OCI-LY3 (cell line): ENCODE measurements around the gene PCNX3.

Experiments used
- H2AFZ ChIP-seq: fragments of 200-600, 300-600 bp; shearing (Covaris generic); 2 replicates; pipeline ENCODE4 v1.6.0; 2014; ENCODE audit warnings: antibody characterized with exemption, low read depth, low read length
- H3K27ac ChIP-seq: fragments of 200-600, 300-600 bp; sonication (generic); 2 replicates; pipeline ENCODE4 v1.5.1; 2014; ENCODE audit warnings: mild to moderate bottlenecking, low read length, moderate library complexity, mixed read lengths
- H3K27me3 ChIP-seq: fragments of 200-600, 300-600 bp; sonication (generic); 2 replicates; pipeline ENCODE4 v1.6.1; 2014; ENCODE audit warnings: low read depth, low read length, mixed read lengths
- H3K36me3 ChIP-seq: fragments of 200-600, 300-600 bp; sonication (generic); replicated peaks from 2 replicates; pipeline ENCODE3; 2014; ENCODE audit warnings: low read depth, low read length, mixed read lengths
- H3K4me1 ChIP-seq: fragments of 300-600, 200-600 bp; sonication (generic); 2 replicates; pipeline ENCODE4 v1.6.1; 2014; ENCODE audit warnings: low read length, mixed read lengths
- H3K4me2 ChIP-seq: fragments of 200-600, 300-600 bp; sonication (generic); 2 replicates; pipeline ENCODE4 v1.6.1; 2014; ENCODE audit warnings: low read length, mixed read lengths
- H3K4me3 ChIP-seq: fragments of 300-600, 200-600 bp; sonication (generic); 2 replicates; pipeline ENCODE4 v1.5.1; 2014; ENCODE audit warnings: antibody characterized with exemption, mild to moderate bottlenecking, low read length, moderate library complexity
- H3K79me2 ChIP-seq: fragments of 300-600, 200-600 bp; shearing (Covaris generic); 2 replicates; pipeline ENCODE4 v1.6.1; 2014; ENCODE audit warnings: mild to moderate bottlenecking, low read length, mixed read lengths
- H3K9ac ChIP-seq: fragments of 300-600, 200-600 bp; shearing (Covaris generic); 2 replicates; pipeline ENCODE4 v1.6.0; 2014; ENCODE audit warnings: mild to moderate bottlenecking, low read length, moderate library complexity
- H3K9me3 ChIP-seq: fragments of 200-600, 300-600 bp; shearing (Covaris generic); 2 replicates; pipeline ENCODE4 v1.6.1; 2014; ENCODE audit warnings: low read length, mixed read lengths; ENCODE audit not compliant: insufficient read depth
- H4K20me1 ChIP-seq: fragments of 200-600, 300-600 bp; sonication (generic); 2 replicates; pipeline ENCODE4 v1.6.1; 2016; ENCODE audit warnings: low read length, mixed read lengths; ENCODE audit not compliant: insufficient read depth
- EZH2phosphoT487 ChIP-seq: fragments of 200-600 bp; shearing (Covaris generic); IDR thresholded peaks from 2 replicates; pipeline ENCODE4 v1.6.1; 2018; ENCODE audit warnings: antibody characterized with exemption, mixed run types, low read depth
- TF ChIP-seq, protein P1 (sequence below): fragments of 200-600, 300-600 bp; sonication (generic); IDR thresholded peaks from 2 replicates; pipeline ENCODE4 v1.5.1; 2014; ENCODE audit warnings: antibody characterized with exemption, low read length, low read depth

PCNX3 gene

DNA sequence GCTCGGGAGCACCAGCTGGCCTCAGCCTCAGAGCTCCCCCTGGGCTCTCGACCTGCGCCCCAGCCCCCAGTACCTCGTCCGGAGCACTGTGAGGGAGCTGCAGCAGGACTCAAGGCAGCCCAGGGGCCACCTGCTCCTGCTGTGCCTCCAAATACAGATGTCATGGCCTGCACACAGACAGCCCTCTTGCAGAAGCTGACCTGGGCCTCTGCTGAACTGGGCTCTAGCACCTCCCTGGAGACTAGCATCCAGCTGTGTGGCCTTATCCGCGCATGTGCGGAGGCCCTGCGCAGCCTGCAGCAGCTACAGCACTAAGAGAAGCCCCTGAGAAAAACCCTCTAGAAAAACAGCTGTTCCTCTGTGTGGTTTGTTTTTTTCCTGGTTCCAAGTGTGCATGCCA is 44.2 kb upstream of the PCNX3 start:
- Histone ChIP-seq H3K79me2 (peaks cover 52% of the 10 kb centered on the region), H3K4me2 (peak overlapping the region; percentile 90), H2AFZ (no peak overlapping the region), H4K20me1 (peaks cover 13% of the 10 kb centered on the region), H3K9ac (0 out of 2 replicates have a peak overlapping the region, but pooled peaks have one; percentile 14), H3K36me3 (peaks cover 12% of the 10 kb centered on the region), H3K27ac (peak overlapping the region; percentile 38), H3K9me3 (no peaks in the 10 kb centered on the region), H3K4me1 (peaks cover 41% of the 10 kb centered on the region), H3K4me3 (peak overlapping the region; percentile 82), H3K27me3 (no peaks in the 10 kb centered on the region)
- no peak for TF ChIP-seq EZH2phosphoT487
- TF ChIP-seq, protein P1, sequence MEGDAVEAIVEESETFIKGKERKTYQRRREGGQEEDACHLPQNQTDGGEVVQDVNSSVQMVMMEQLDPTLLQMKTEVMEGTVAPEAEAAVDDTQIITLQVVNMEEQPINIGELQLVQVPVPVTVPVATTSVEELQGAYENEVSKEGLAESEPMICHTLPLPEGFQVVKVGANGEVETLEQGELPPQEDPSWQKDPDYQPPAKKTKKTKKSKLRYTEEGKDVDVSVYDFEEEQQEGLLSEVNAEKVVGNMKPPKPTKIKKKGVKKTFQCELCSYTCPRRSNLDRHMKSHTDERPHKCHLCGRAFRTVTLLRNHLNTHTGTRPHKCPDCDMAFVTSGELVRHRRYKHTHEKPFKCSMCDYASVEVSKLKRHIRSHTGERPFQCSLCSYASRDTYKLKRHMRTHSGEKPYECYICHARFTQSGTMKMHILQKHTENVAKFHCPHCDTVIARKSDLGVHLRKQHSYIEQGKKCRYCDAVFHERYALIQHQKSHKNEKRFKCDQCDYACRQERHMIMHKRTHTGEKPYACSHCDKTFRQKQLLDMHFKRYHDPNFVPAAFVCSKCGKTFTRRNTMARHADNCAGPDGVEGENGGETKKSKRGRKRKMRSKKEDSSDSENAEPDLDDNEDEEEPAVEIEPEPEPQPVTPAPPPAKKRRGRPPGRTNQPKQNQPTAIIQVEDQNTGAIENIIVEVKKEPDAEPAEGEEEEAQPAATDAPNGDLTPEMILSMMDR, result no peak

DNA sequence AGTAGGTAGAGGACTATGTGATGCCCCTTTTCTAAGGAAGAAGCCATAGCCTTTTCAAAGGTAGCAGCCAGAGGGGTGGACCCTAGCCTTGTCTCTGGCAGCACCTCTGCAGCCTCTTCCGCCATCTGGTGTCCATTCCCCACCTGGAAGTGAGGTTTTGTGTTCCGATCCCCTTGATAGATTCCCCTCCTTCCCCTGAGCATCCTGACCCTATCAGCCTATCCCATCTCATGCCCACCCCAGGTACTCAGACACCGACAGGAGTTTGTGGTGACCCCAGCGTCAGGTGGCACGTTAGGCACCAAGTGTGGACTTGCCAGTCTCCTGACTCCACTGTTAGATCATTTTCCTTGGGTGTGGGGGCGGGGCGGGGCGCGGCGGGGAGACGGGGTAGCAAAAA is 43.6 kb upstream of the PCNX3 start:
- no peaks in the 10 kb centered on the region for H3K9me3 ChIP-seq
- TF ChIP-seq EZH2phosphoT487, result no peak
- TF ChIP-seq, protein P1, result peak; percentile 50
- peaks cover 13% of the 10 kb centered on the region for H4K20me1 ChIP-seq
- H3K27ac ChIP-seq, result peak overlapping the region; percentile 38
- H3K27me3 ChIP-seq, result no peaks in the 10 kb centered on the region
- peaks cover 46% of the 10 kb centered on the region for H3K4me1 ChIP-seq
- no peak overlapping the region for H2AFZ ChIP-seq
- H3K4me2 ChIP-seq, result peak overlapping the region; percentile 90
- peaks cover 57% of the 10 kb centered on the region for H3K79me2 ChIP-seq
- peak overlapping the region; percentile 14; the same call in 1 of the 2 replicates for H3K9ac ChIP-seq
- peak overlapping the region; percentile 82 for H3K4me3 ChIP-seq
- peaks cover 8% of the 10 kb centered on the region for H3K36me3 ChIP-seq

DNA sequence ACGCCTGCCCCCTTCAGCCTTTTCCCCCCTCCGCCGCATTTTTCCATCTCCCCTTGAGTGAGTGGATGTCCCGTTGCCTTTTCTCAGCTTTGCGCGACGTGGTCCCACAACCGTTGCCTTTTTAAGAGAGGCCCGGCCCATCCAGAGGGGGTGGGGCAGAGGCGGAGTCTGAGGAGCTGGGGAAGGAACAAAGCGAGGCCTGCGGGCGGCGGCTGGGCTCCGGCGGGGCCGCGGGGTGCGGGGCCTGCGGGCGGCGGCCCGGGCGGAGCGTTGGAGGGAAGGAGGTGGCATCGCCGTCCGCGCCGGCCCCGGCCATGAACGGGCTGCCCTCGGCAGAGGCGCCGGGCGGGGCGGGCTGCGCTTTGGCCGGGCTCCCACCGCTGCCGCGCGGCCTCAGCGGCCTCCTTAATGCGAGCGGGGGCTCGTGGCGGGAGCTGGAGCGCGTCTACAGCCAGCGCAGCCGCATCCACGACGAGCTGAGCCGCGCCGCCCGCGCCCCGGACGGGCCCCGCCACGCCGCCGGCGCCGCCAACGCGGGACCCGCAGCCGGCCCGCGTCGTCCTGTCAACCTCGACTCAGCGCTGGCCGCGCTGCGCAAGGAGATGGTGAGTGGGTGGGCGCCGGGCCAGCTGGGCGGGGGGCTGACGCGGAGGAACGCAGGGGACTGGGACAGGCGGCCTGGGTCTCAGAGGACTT is 43.1 kb upstream of the PCNX3 start, which contains the start of gene FAM89B:
TSS of gene FAM89B (plus strand) at position 183 of the 696 bp plus-strand sequence. CDS start at position 315, 132 bp downstream.
- Histone ChIP-seq H3K9ac (peak within 1 kb of the TSS; percentile 52), H3K27ac (peak within 1 kb of the TSS; percentile 38)
- no peak for TF ChIP-seq EZH2phosphoT487
- TF ChIP-seq, protein P1, result no peak

DNA sequence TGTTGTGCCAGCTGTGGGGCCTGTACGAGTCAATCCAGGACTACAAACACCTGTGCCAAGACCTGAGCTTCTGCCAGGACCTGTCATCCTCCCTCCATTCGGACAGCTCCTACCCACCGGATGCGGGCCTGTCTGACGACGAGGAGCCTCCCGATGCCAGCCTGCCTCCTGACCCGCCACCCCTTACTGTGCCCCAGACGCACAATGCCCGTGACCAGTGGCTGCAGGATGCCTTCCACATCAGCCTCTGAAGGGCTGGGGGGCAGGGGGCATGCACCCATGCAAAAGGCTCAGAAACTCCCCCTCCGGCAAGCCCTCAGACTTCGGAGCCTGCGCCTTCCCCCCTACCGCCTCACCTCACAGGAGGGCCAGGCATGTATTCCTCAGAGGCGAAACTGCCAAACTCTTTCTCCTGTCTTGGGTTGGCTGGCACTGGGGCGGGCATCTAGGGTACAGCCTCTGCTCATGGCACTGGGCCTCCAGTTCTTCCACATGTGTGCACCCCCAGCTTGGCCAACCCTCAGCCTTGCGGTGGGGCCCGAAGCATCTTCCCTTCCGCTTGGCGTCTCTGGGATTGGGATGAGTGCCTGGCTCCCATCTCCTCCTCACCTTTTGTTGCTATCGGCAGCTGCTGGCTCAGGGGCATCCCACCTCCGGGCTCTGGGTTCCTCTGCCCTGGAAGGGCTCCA is 42.0 kb upstream of the PCNX3 start:
- H2AFZ ChIP-seq, result no peak overlapping the region
- H3K9me3 ChIP-seq, result no peaks in the 10 kb centered on the region
- H3K79me2 ChIP-seq, result peaks cover 54% of the 10 kb centered on the region
- H4K20me1 ChIP-seq, result peaks cover 13% of the 10 kb centered on the region
- peak overlapping the region; percentile 44 for H3K27ac ChIP-seq
- peak overlapping the region; percentile 52; the same call in 1 of the 2 replicates for H3K9ac ChIP-seq
- H3K36me3 ChIP-seq, result peaks cover 3% of the 10 kb centered on the region
- peaks cover 55% of the 10 kb centered on the region for H3K4me1 ChIP-seq
- H3K4me3 ChIP-seq, result peak overlapping the region; percentile 82
- TF ChIP-seq, protein P1, result no peak
- no peak for TF ChIP-seq EZH2phosphoT487
- H3K27me3 ChIP-seq, result no peaks in the 10 kb centered on the region
- peak overlapping the region; percentile 90 for H3K4me2 ChIP-seq

More for the DNA sequence above, 43.1 kb upstream of the PCNX3 start, which contains the start of gene FAM89B:
- H3K9me3 ChIP-seq, result no peaks in the 10 kb centered on the region
- H3K79me2 ChIP-seq, result peaks cover 63% of the 10 kb centered on the region
- H3K36me3 ChIP-seq, result peaks cover 8% of the 10 kb centered on the region
- no peak within 1 kb of the TSS for H2AFZ ChIP-seq
- H3K27me3 ChIP-seq, result no peaks in the 10 kb centered on the region
- H3K4me2 ChIP-seq, result peak within 1 kb of the TSS; percentile 90
- peak within 1 kb of the TSS; percentile 82 for H3K4me3 ChIP-seq
- peaks cover 13% of the 10 kb centered on the region for H4K20me1 ChIP-seq
- H3K4me1 ChIP-seq, result peaks cover 51% of the 10 kb centered on the region
